AG20443 (cell line): ENCODE measurements around the gene AUP1.
A peak's percentile ranks its signal among the peaks of the same experiment; 100 is the strongest.
"Not testable (repeated sequence)": the region's sequence is repeated elsewhere in the genome, so short reads cannot be mapped to it uniquely, and the experiment has no call there.

Experiments used
- DNase-seq: peaks from one replicate; pipeline ENCODE4 v3.0.0; 2012; ENCODE audit warnings: low spot score, mixed read lengths

The AUP1 gene

GRCh38 chr2:74529357-74530238 is at the start of gene AUP1, which contains the start of gene HTRA2:
Gene AUP1 (minus strand): TSS chr2:74529706. CDS start chr2:74529629, 77 bp downstream.
Gene HTRA2 (plus strand): TSS chr2:74529933. CDS start chr2:74530007, 74 bp downstream.
- peak; percentile 99 for DNase-seq

- DNase-seq, result no peak
Measured at GRCh38 chr2:74578408-74578807, 48.9 kb upstream of the AUP1 start.

GRCh38 chr2:74577448-74577847 is 47.9 kb upstream of the AUP1 start:
- no peak for DNase-seq

- DNase-seq, result peak; percentile 86
Measured at GRCh38 chr2:74576863-74577229, 47.3 kb upstream of the AUP1 start.

GRCh38 chr2:74576211-74576862 is 46.8 kb upstream of the AUP1 start:
- DNase-seq, result peak; percentile 61

GRCh38 chr2:74575320-74575719 is 45.8 kb upstream of the AUP1 start:
- no peak for DNase-seq

- DNase-seq, result peak; percentile 34
Measured at GRCh38 chr2:74573747-74574562, 44.4 kb upstream of the AUP1 start.

- DNase-seq, result no peak
Measured at GRCh38 chr2:74572178-74572925, 42.8 kb upstream of the AUP1 start.

GRCh38 chr2:74571058-74571457 is 41.6 kb upstream of the AUP1 start:
- DNase-seq, result no peak

- DNase-seq, result no peak
Measured at GRCh38 chr2:74569686-74570085, 40.2 kb upstream of the AUP1 start.

GRCh38 chr2:74567881-74568280 is 38.4 kb upstream of the AUP1 start:
- DNase-seq, result peak; percentile 66

GRCh38 chr2:74566754-74567085 is 37.2 kb upstream of the AUP1 start:
- peak; percentile 77 for DNase-seq

- no peak for DNase-seq
Measured at GRCh38 chr2:74566076-74566753, 36.7 kb upstream of the AUP1 start.

- DNase-seq, result no peak
Measured at GRCh38 chr2:74564222-74564621, 34.7 kb upstream of the AUP1 start.

GRCh38 chr2:74562126-74562775 is 32.7 kb upstream of the AUP1 start:
- DNase-seq, result no peak

GRCh38 chr2:74561022-74561421 is 31.5 kb upstream of the AUP1 start:
- DNase-seq, result not testable (repeated sequence)

- no peak for DNase-seq
Measured at GRCh38 chr2:74560591-74560990, 31.1 kb upstream of the AUP1 start.

- no peak for DNase-seq
Measured at GRCh38 chr2:74559912-74560311, 30.4 kb upstream of the AUP1 start.

GRCh38 chr2:74558284-74559230 is 29.1 kb upstream of the AUP1 start:
- no peak for DNase-seq
